Stimulated activated CD8-positive, alpha-beta memory T cell treated with anti-CD3 and anti-CD28 coated beads, Interleukin-2, amount 100 ng/mL, for 1 hour (primary cell): ENCODE results near the gene STAG1.

Experiments
- DNase-seq, 2 donors: peaks; one replicate each; pipeline ENCODE4 v3.0.0-alpha.2; 2020; ENCODE audit warnings: low read depth in 2 of 2

The STAG1 gene

GRCh38 chr3:136332776-136333175, 419.4 kb downstream of the STAG1 start:
- no peak for DNase-seq

- no peak for DNase-seq
Measured at GRCh38 chr3:136332302-136332701, 419.9 kb downstream of the STAG1 start.

- no peak for DNase-seq
Measured at GRCh38 chr3:136330900-136331299, 421.3 kb downstream of the STAG1 start.

GRCh38 chr3:136329593-136329992, 422.6 kb downstream of the STAG1 start:
- no peak for DNase-seq

- DNase-seq: no peak
Measured at GRCh38 chr3:136327671-136328070, 424.5 kb downstream of the STAG1 start.

GRCh38 chr3:136326316-136326715, 425.9 kb downstream of the STAG1 start:
- no peak for DNase-seq

- no peak for DNase-seq
Measured at GRCh38 chr3:136311968-136312367, 440.2 kb downstream of the STAG1 start.

- DNase-seq: no peak
Measured at GRCh38 chr3:136311261-136311660, 440.9 kb downstream of the STAG1 start.

- DNase-seq: no peak
Measured at GRCh38 chr3:136305879-136306278, 446.3 kb downstream of the STAG1 start.

- no peak for DNase-seq
Measured at GRCh38 chr3:136300444-136300843, 451.7 kb downstream of the STAG1 start.

GRCh38 chr3:136297826-136298225, 454.4 kb downstream of the STAG1 start:
- DNase-seq: no peak

GRCh38 chr3:136296960-136297359, 455.2 kb downstream of the STAG1 start:
- no peak for DNase-seq

GRCh38 chr3:136294176-136294575, 458.0 kb downstream of the STAG1 start:
- DNase-seq: no peak

- no peak for DNase-seq
Measured at GRCh38 chr3:136293279-136293678, 458.9 kb downstream of the STAG1 start.

- no peak for DNase-seq
Measured at GRCh38 chr3:136292500-136292899, 459.7 kb downstream of the STAG1 start.

GRCh38 chr3:136291302-136291701, 460.9 kb downstream of the STAG1 start:
- no peak for DNase-seq
